Vagina (tissue), 2 donors: ENCODE data around the gene LCT.

ENCODE experiments used
- POLR2AphosphoS5 ChIP-seq, 2 donors: sonication (generic); formaldehyde crosslinking; IDR thresholded peaks; one replicate each; pipeline ENCODE4 v1.9.0; 2017; ENCODE audit warnings: antibody characterized with exemption in 2 of 2, mild to moderate bottlenecking in 2 of 2, low read depth in 1 of 2; ENCODE audit not compliant: insufficient read depth in 1 of 2
- TF ChIP-seq, protein P1 (sequence below), 3 experiments: fragments of 450-650 bp in 2 of 3; fragments of 200-600 bp in 1 of 3; sonication (generic) in 1 of 3; IDR thresholded peaks; one replicate each; pipeline ENCODE4 v1.5.1; 2017 to 2019; ENCODE audit warnings: antibody characterized with exemption in 3 of 3, mild to moderate bottlenecking in 2 of 3, moderate library complexity in 2 of 3

DNA sequence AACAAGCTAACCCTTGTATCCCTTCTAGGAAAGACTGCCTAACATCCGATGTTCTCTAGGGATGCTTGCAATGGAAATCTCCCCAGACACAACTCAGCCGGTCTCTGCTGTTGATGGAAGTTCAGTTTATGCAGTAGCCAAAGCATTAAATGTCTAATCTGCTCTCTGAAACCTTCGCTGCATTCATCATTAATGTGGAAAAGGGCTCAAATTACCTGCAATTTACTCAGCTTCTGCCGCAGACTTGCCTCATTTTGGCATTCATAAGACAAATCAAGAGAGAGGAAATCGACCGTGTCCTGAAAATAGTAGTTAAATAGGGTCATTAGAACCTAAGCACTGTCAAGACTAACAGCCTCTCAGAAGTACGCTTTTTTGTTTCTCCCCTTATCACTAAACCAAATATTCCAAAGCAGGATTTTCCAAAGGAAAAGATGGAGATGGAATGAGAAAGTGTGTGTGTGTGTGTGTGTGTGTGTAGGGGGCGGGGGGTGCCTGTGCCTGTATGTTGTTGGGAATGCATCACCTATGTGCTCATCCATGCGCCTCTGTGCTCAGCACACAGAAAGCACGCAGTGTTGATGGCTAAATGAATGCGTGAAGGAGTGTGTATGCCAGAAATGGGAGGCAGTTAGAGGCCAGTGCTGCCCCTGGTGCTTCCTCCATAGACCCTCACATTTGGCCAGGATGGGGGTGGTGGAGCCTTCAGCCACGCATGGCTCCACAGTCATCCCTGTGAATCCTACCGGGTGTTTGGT lies 7.4 kb downstream of the LCT start:
- TF ChIP-seq, protein P1, sequence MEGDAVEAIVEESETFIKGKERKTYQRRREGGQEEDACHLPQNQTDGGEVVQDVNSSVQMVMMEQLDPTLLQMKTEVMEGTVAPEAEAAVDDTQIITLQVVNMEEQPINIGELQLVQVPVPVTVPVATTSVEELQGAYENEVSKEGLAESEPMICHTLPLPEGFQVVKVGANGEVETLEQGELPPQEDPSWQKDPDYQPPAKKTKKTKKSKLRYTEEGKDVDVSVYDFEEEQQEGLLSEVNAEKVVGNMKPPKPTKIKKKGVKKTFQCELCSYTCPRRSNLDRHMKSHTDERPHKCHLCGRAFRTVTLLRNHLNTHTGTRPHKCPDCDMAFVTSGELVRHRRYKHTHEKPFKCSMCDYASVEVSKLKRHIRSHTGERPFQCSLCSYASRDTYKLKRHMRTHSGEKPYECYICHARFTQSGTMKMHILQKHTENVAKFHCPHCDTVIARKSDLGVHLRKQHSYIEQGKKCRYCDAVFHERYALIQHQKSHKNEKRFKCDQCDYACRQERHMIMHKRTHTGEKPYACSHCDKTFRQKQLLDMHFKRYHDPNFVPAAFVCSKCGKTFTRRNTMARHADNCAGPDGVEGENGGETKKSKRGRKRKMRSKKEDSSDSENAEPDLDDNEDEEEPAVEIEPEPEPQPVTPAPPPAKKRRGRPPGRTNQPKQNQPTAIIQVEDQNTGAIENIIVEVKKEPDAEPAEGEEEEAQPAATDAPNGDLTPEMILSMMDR (IDR thresholded peaks at IDR 0.05): no peak
- no peak for TF ChIP-seq POLR2AphosphoS5 (IDR thresholded peaks at IDR 0.05; ENCODE audit: insufficient read depth in 1 of 2, low read depth in 1 of 2)
